ENCODE results near the gene PGM1.

Gene PGM1

DNA sequence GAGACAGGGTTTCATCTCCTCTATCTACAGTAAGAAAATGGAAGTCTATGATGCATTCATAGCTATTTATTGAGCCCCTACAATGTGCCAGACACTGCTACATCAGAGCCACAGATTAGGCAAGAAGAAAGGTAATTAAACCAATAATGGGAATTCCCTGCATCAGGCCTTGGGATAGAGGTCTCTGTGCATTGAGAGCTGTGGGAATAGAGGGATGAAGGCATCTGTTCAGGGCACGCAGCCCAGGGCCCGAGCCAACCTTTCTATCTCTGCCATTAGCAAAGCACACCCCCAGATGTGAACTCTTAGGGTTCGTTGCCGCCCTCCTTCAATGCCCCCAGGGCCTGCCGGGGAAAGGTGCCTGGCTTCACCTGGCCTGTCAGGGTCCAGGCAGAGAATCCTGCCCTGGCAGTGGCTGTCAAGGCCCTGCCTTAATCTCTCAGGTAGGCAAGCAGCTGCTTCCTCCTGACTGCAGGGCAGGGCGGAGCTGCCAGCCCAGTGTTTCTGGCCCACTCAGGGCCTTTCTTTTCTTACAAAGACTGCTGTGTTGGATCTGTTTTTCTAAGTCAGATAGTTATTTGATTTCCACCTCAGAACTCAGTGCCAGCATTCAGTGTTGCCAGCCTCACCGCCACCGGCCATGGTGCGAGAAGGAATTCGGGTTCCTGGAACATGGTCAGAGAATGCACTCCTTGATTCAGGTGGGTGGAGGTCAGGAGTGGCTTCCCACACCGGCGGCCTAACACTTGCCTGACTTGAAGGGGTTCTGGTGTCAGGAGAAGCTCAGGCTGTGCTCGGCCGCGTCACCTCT lies 76.1 kb downstream of the PGM1 start:
- DNase-seq, result no peak

DNA sequence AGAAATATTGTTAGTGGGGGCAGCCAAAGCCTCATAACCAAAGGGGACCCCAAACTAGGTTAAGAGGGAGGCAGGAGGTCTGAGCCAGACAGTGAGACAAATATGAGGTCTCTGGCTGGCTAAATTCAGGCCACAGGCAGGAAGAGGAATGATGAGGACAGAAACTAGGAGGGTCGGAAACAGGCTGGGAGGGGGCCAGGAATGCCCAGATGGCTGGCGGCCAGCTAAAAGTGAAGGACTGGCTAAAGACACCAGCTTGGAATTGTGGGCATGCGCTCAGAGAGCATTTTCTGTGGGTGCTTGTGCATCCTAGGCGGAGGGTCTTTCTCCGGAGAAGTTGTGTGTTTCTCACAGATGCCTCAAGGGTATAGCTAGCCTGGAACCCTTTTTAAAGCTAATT lies 77.0 kb downstream of the PGM1 start:
- DNase-seq, result no peak

DNA sequence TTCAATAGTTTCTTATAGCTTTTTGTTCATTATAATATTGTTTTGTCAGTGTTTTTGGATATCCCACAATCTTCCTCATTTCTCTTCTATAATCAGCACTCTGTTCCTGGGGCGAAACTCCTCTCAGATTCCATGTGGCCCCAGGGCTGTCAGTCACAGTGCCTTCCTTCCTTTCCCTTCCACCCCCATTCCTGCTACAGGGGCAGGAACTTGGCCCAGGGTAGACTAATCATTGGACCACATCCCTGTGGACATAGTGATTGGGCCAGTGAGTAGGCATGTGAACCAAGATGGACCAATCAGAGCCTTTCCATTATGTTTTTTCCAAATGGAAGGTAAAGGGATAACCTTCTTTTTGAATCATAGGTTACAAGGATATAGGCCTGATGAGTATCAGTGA lies 78.3 kb downstream of the PGM1 start:
- DNase-seq, result no peak

DNA sequence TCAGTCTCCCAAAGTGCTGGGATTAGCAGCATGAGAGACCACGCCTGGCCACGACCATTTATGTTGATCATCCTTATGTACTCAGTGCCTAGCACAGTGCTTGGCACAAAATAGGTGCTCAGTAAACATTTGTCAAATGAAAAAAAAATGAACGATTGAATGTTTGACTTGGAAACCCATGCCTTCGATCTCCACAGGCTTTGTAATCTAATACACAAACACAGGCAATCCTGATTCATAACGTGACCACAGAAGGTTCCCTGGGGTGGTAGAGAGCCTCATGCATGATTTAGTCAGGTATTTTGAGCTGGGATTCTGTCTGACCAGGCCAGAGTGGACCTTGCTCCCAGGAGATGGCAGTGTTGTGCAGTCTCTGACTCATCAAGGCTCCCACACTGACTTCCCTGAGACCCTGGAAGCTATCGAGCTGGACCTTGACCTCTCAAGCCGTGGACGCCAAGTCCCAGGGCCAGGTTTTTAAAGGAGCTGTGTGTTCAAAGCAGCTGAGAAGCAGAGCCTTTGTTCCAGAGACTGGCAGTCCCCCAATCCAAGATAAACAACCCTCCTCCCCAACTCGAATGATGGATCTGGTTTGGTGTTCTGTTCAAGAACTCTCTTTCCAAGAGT lies 81.1 kb downstream of the PGM1 start:
- peak; percentile 26 for DNase-seq

DNA sequence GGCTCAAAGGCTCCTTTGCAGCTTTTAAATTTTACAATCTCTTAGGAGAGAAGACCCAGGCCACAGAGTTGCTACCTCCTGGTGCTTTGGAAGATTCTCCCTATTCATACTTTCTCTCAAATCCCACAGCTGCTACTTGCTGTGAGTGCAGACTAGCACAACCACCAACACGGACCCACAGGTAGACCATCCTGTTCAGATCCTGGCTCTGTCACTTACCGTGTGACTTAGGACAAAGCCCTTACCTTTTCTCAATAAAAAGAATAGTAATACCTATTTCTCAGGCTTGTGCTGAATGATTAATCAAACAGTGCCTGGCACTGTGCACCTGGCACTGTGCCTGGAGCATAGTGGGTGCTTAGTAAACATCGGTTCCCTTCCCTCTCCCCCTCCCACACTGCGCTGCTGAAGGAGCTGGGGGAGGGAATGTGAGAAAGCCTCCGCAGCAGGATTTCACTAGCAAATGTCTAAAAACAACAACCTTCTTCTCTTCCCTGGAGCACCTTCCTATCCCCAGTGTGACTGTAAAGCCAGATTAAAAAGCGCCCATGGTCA lies 81.7 kb downstream of the PGM1 start:
- no peak for DNase-seq

DNA sequence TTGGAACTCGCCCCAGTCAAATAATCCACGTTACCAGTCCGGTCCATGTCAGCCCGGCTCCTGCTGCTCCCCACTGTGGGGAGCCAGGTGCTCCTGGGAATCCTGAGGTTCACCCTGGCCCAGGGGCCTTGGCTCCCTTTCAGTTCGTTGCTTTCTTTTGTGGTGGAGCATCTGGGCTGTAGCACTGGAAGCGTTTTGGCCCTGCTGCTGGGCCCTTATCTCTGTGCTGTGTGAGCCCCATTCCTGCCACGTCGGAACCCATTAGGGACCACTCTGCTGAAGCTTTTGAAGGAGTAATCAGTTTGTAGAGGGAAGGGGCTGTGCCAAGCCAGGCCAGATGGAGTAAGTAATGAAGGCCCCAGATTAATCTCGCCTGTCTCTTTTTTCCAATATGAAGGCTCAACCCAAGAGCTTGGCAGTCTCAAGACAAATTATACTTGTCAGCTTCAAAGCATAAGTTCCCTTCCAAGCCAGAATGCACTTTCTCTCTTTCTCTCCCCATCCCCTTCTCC lies 82.3 kb downstream of the PGM1 start:
- no peak for DNase-seq

DNA sequence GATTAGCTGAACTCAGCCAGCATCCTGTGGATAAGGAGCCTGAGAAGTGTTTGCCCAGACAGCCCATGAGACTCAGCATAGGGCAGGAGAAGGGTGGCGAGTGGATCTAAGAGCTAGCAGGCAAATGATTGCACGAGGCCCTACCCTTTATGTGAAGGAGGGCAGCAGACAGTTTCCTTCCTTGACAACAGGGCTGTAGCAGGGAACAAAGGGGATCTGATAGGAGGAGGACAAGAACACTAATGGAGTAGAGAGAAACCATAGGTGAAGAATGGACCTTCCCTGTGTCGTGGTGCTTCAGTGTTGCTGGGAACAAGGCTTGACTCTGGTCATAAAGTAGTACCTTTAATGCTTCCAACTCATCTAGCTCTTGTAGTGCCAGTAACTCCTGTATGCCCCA lies 84.3 kb downstream of the PGM1 start:
- no peak for DNase-seq

DNA sequence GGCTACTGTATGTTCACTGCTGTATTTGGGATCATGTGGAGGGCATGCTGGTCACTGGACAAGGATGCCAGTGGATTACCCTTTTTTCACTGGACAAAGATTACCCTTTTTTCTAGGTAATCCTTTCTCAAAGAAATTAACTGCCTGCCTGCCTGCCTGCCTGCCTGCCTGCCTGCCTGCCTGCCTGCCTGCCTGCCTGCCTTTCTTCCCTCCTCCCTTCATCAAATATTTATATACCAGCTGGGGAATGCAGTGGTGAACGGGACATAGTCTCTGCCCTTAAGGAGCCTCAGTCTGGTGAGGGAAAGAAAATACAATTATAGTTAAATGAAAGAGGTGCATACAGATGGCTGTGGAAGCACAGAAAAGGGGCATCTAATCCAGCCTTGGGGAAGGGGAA lies 85.0 kb downstream of the PGM1 start:
- DNase-seq, result no peak

DNA sequence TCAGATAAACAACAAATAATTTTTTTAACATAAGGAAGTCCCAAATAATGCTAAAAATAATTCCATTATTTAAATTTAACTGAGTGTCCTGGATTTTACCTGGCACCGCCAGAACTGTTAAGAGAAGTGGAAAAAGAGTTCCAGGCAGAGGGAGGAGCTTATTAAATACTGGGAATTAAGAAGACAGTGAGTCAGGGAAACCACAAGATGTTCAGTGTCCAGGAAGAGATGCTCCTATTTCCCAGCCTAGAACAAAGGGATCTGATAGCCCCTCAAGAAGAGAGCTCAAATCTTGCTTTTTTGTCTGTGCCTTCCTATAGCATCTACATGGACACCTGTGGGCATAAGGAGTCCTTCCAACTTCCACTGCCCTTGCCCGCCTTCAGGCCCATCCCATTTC lies 85.9 kb downstream of the PGM1 start:
- no peak for DNase-seq

DNA sequence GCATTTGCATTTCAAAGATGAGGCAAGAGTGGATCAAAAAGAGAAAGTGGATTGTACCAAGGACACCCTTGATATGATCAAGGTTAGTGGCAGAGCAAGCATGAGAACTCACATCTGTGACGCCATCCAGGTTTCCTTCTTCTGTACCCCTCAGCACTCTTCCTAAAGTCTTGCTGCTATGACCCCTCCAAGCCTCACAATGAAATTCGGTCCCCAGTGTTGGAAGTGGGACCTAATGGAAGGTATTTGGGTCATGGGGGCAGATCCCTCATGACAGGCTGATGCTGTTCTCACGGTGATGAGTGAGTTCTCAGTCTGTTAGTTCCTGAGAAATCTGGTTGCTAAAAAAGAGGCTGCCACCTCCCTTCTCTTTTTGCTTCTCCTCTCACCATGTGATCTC lies 86.4 kb downstream of the PGM1 start:
- DNase-seq, result no peak

DNA sequence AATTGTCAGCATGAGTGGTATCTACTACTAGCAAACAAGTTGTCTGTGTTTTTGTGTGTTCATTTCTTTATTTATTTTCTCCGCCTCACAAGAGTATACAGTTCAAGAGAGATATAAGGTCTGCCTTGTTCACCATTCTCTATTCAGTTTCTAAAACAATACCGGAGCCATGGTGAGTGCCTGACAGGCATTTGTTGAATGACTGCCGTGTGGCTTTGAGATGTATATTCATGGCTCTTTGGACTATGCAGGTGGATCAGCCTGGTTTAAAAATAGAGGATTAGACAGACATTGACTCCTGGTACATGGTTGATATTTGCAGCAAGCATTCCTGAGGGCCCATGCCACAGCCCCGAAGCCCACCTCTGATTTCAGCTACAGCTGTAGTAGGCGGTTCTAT lies 89.7 kb downstream of the PGM1 start:
- DNase-seq, result no peak

DNA sequence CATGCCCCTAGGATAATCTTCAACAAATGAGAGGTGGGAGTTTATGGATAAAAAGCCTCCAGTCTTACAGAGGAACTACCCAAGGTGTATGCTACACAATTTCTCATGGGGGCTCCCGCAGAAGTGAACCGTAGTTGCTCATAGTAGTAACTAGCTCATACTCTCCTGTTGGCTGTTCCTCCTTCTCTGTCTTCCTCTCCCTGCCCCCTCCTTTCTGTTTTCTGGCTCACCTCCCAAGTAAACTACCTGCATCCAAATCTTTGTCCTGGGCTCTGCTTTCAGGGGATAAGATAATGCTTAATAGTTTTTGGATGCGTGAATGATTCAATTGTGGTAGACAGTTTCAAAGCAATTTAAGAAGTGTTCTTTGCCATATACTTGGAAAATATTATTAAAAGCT lies 90.5 kb downstream of the PGM1 start:
- DNase-seq, result no peak

DNA sequence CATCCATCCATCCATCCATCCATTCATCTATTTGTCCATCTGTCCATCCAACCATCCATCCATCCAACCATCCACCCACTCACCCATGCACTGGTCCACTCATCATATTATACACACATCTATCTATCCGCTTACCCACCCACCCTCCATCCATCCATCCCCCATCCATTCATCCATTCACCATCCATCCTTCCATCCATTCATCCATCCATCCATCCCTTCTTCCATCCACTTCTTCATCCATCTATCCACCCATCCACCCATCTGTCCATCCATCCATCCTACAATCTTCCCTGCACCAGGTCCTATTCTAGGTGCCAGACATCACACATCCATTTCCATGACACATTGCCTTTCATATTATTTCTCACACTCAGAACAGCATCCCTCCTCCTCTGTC lies 93.5 kb downstream of the PGM1 start:
- DNase-seq, result no peak

DNA sequence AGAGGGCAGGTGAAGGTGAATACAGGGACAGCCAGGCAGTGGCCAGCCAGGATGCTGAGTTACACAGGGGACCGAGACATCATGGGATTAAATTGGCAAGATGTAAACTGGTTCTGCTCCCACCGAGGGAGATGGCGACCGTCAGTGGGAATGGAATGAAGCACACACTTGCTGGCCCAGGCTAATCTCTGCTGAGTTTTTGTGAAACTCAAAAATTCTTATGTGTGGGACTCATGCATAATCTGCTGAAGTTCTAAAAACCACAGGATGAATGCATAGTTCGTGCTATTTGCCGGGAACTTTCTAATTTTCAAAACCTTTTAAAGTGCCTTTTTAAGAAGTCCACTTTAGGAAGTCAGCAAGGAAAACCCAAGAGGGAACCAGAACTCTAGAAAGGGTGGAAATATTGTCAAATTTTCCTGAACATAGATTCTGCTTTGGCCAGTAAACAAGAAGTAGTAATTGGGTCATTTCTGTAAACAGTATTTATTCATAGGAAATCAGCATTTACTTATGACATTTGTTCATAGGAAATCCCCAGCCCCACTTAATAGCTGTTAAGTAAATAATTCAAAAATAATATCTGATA lies 95.2 kb downstream of the PGM1 start:
- DNase-seq, result no peak

DNA sequence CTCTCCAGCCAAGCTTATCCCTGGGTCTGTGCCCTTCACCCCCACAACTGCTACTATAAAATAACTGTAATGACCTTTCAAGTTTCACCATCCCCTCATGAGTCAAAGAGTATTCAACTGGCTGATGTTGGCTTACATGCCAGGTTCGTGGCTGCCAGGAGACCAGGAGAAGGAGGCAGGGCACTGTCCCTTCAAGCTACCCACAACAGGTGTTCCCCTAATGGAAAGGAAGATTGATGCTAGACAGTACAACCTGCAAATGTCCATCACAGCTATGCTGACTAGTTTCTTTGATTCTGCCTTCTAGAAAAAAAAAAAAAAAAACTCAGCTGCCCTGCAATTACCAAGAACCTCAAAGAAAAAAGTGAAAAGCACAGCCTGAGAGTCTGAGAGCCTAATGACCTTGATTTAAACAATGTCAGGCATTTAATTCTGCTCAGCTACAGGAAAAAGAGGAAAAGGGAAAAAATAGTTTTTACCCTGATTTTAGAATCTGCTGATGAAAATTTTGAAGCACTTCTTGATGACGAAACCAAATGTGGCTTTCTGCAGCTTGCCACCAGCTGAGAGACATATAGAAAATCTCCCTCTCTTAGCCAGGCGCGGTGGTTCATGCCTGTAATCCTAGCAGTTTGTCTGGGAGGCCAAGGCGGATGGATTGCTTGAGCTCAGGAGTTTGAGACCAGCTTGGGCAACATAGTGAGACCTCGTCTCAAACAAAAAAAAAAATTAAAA lies 97.9 kb downstream of the PGM1 start:
- no peak for DNase-seq

DNA sequence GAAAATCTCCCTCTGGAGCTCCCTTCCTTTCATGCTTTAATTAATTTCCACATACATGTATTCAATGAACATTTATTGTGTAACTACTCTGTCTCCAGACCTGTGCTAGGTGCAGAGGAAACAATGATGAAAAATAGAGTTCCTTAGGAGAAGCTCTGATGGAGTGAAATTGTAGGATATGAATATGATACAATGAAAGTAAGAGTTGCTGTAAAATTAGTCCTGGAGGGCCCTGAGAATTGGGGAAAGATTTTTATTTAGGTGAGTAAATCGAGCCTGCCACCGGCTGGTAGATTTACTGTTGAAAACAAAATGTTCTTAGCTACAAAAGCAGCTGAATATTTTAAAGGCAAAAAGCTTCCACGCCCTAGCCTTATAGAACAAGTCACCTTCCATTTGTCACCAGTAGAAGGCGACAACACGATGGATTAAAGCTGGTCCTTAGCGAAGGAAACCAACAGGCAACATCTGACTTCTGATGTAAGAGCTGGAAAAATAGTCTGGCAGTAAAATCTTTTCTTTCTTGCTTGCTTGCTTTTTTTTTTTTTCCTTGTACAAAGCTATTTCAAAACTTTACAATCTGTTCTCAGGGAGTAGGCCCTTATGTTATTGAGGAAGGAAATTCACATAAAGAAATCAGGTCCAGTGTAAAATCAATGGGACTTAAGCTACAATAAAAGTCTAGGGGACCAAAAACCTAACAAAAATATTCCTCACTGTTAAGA lies 98.7 kb downstream of the PGM1 start:
- DNase-seq, result peak; percentile 63

DNA sequence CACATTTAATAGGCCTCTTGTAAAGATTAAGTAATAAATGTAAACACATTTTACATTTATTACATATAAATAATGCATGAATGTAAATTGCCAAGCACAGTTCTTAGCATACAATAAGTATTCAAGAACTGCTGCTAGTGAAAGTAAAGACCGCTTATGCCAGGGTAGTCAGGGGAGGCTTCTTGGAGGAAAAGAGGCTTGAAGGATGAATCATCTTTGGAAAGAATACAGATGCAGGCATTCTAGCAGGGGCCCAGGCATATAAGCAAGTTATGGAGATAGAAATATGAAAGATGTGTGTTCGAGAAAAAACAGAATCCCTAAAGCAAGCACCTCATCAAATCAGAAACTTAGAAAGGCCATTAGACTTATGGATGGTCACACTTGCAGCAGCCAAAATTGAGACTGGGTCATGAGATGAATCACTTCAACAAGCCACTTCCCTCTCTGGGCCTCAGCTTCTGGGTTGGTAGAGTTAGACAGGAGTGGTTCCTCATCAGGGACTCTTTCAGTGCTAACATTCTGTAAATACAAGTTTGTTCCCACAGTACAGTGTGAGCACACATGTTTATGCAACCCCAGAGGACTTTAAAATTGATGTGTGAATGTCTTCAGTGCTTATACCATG lies 100.8 kb downstream of the PGM1 start:
- DNase-seq, result no peak

DNA sequence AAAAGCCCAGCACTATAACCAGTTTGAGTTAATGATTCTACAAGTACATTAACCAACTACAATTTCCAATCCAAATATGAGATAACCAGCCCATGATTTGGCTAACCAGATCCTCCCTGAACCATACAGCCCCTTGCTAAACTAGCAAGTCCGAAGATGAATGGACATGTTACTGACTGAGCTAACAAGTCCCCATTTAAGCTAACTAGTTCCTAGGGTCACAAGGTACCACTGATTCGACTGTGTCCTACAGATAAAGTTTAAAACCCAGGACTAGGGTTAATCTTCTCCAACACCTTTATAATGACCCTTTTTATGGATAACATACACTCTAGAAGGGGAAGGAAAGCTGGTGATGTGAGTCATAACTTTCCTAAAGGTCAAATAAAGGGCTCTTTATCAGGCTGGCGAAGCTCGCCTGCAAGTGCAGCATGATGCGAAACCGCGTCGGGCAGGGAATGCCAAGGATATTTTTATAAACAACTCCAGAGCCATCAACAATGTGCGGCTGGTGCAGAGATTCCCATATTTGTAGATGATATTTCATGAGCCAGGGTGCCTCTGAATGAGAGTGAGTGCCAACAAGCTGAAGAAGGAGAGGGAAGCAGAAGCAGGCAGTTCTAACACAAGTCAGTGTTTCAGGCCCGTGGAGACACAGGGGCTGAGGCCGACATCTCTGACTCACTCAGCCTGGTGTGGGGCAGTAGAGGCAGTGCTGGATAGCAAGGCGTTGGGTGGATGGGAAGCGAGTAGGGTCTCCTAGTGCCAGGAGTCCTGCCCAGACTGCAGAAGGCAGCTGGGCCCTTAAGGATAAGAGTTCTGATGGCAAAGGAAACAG lies 105.0 kb downstream of the PGM1 start:
- DNase-seq, result no peak

DNA sequence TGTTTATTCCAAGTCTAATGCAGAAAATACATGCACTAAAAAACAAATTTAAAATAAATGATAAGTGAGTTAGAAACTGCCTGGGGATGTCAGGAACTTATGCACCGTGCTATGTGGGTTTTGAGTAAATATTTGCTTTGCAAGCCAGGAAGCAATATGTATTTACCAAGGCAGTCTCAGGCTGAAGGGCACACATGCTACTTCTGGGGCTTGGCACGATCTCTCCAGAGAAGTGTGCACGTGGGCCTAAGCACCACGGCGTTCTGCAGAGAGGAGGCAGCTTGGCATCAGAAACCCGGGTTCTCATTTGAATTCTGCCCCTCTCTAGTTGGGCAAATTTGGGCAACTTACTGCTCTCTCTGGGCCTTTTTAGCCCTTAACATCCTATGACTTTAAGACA lies 108.0 kb downstream of the PGM1 start:
- DNase-seq, result no peak

DNA sequence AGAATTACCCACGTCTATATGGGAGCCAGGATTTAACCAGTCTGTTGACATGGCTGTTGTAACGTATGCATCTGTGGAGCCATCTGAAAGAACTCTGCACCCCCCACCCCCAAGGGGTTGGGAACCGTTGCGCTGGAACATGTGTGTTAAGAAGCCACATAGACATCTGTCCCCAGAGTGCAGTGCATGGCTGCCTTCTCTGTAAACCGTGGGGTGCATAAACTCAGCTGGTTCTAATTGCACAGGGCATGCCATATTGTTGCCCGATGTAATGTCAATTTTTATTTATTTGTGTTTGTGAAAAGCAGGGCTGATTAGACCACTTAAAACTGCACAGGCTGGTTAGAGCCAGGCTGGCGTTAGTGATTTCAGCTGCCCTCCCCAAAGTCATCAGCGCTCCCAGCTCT lies 110.5 kb downstream of the PGM1 start:
- no peak for DNase-seq

DNA sequence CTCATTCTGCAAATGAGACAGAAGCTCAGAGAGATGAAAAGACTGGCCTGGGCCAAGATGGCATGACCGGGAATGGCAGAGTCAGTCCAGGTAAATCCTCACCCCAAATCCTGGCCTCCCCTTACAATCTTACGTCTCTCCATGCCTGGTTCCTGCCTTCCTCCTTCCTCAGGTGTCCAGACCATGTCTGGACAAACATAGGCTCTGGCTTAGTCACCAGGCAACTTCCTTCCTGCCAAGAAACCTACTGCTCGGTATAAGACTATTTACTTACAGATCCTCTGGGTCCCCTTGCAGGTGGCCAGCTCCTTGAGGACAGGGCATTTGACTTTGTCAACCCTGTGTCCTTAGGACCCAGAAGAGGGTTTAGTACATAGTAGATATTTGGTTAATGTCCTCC lies 111.2 kb downstream of the PGM1 start:
- no peak for DNase-seq

Measured in hematopoietic multipotent progenitor cell treated with erythropoietin and hydrocortisone succinate and interleukin-3 and kit ligand, for 8 days (in vitro differentiated cells).